Activated T-cell treated with anti-CD3 and anti-CD28 coated beads for 1 hour (primary cell): ENCODE results near the gene FILIP1L.
"Not testable (repeated sequence)": the region's sequence is repeated elsewhere in the genome, so short reads cannot be mapped to it uniquely, and the experiment has no call there.

Source experiments
- DNase-seq: peaks from one replicate; pipeline ENCODE4 v3.0.0-alpha.2; 2020; ENCODE audit warnings: low read depth

FILIP1L gene

GRCh38 chr3:100073714-100074307, 40.5 kb downstream of the FILIP1L start:
- DNase-seq: no peak

DNA sequence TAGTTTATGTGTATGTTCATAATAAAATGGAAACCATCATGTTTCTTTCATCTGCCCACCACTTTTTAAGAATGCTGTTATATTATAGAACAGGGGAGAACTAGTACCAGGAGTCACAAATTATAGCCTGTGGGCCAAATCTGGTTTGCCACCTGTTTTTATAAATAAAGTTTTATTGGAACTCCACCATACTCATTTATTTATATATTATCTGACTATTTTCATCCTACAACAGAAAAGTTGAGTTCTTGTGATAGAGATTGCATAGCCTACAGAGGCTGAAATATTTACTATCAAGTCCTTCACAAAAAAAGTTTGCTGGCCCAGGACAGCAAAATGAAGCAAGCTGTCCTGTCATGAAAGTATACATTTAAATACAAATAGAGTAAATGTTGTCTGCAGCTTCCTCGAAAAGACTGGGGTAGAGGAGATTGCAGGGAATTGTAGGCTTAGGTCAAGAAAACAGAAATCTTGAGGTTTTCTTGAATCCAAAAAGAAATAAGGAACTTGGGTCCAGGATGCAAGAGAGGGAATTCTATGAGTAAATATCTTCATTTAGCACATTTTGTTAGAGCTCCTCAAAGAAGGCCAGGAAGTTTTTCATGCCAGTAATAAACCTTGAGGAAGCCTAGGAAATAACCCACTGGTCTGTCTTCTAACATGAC, 41.1 kb downstream of the FILIP1L start:
- no peak for DNase-seq

DNA sequence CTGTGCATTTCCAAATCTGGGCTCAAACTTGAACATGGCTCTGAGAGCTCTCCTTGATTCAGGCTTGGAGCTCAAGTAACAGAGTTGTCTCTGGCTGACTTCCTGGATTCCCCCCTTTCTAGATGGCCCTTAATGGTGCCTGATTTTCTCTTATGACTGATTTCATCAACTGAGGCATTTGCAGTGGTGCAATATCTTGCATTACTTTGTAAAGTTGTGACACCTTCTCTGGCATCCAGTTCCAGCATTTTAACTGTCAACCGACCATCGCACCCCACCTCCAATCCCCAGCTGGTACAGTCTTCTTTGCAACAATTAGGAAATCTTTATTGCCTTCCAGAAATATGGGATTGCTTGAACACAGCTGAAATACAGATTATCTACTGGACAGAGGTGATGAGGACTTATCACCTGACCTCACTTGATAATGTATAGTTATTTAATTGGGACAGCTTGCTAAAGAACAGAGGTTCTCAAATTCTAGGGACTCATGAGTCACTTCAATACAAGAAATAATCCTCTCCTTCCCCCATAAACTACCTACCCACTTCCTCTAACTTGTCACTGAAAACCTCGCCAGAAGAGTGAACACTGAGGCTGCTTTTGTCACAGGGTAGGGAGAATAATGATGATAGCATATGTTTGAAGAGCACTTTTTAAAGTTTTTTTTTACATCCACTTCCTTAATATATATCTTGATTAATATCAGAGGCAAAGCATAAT, 41.8 kb downstream of the FILIP1L start:
- DNase-seq: no peak

GRCh38 chr3:100069472-100069871, 44.8 kb downstream of the FILIP1L start:
- no peak for DNase-seq

GRCh38 chr3:100068826-100069225, 45.5 kb downstream of the FILIP1L start:
- DNase-seq: peak; percentile 69

DNA sequence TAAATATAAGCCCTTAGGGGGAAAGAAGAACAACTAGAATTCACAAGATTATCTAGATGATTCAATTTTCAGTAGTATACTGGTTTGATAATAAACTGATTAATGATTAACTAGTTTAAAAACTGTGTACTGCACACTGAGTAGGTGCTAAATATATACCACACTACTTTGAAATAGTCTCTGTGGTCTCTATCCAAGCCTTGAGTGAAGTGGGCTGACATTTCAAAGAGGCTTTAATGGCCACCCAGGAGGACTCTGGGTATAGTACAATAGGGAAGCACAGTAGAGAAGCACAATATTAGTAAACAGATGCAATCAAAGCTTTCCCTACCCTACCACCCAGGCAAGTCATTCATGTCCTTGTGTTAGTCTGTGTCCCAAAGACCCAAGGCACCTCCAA, 46.7 kb downstream of the FILIP1L start:
- DNase-seq: no peak

- DNase-seq: no peak
These were observed 50.3 kb downstream of the FILIP1L start for GRCh38 chr3:100063929-100064461.

DNA sequence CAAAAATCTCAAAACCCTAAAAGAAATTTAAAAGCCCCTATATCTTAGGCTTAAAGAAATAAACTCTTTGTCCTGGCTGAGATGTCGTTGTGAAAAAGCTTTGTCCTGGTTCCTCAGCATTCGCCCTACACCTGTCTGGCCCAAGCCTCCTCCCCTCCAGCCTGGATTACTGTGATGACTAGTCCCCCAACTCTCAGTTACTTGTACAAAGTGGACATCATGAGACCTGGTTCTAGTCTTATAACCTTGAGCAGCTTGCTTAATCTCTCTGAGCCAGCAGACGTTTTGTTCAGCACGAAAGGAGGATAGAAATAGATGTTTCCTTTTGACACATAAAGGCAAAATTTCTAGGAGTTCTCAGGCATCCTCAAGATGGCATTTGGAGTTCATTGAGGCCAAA, 51.6 kb downstream of the FILIP1L start:
- no peak for DNase-seq

DNA sequence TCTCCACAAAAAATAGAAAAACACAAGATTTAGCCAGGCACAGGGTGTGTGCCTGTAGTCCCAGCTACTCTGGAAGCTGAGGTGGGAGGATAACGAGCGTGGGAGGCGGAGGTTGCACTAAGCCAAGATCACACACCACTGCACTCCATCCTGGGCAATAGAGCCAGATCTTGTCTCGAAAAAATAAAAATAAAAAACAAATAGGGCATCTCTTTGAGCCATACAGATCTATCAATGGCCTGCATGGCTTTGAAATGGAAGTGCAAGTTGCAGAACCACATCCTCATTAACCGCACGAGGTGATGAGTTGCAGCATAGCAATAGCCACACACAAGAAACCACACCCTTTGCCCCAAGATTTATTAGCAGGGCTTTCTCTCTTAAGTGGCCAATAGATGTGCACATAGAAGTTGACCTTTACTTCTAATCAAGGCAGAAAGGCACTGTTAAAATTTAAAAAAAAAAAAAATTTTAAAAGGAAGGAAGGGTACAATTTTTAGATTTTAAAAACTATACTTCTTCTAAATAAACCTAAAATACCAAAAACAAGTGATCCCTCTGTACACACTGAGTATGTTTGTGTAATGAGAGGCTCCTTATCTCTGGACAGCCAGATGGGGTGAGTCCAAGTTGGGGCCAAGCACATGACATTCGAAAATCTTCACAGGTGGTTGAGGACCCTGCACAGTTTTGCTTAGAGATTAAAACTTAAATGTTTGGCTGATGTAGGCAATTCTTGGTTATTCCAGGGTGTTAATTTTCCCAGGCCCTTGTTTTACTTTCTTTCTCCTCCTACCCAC, 53.4 kb downstream of the FILIP1L start:
- DNase-seq: no peak

GRCh38 chr3:100059472-100059871, 54.8 kb downstream of the FILIP1L start:
- no peak for DNase-seq

DNA sequence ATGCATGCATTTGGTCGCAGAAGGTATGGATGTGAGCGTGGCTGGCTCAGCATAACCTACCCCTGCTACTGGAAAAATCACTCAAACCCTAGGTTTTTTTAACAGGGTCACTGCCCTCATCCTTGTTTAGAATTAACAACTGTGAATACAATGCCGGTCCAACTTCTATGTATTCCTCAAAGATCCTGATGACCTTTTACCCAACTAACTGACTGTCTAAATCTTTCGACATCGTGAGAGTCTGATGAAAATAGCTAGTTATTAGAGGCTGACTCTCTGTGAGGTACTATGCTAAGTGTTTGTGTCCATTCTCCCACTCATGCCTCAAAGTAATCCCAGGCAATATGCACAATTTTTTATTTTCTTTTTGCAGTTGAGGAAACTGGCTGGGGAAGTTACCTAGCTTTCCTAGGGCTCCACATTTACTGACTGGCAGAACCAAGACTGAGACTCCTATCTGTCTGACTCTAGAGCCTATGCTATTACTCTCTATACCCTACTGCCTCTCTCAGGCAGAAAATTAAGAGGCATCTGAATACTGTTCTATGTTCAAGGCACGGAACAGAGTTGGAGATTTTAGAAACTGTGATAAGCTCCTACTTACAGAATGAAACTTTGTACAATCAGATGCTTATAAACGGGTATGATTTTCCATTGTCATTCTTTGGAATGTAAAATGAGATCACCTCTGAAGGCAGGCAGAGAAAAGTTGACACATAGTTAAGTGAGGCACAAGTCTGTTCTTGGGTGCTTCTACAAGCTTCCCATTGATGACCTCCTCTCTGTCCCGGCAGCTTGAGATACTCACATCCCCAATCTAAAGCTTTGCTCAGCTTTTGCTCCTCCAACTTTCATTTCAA, 56.4 kb downstream of the FILIP1L start:
- no peak for DNase-seq

DNA sequence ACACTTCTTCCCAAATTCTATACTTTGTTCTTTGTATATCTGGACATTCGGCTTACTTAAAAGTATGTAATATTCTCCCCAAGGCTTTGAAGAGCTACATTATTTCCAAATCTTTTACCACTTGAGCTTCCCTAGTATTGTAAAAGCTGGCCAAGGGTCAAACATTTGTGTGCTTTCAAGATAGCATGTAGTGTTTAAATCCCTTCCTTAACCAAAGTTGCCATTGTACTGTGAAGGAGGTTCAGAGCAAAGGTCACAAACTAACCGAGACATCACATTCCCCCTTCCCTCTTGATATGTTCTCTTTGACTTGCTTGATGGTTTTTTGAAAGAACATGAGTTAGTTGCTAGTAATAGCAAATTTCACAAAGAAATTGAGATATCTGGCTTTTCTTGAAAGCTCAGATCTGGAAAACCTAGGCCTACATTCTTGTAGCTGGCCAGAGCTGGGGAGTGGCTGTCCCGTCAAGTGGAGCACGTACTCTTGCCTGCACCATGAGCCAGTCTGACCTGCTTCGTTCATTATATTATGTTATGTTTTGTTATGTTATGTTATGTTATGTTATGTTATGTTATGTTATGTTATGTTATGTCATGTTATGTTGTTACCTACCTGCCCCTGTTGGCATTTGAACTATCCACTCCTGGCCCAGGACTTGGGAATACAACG, 60.2 kb downstream of the FILIP1L start:
- DNase-seq: no peak

GRCh38 chr3:100051513-100051912, 62.8 kb downstream of the FILIP1L start:
- not testable (repeated sequence) for DNase-seq

- DNase-seq: no peak
These were observed 66.1 kb downstream of the FILIP1L start for GRCh38 chr3:100048248-100048647.

DNA sequence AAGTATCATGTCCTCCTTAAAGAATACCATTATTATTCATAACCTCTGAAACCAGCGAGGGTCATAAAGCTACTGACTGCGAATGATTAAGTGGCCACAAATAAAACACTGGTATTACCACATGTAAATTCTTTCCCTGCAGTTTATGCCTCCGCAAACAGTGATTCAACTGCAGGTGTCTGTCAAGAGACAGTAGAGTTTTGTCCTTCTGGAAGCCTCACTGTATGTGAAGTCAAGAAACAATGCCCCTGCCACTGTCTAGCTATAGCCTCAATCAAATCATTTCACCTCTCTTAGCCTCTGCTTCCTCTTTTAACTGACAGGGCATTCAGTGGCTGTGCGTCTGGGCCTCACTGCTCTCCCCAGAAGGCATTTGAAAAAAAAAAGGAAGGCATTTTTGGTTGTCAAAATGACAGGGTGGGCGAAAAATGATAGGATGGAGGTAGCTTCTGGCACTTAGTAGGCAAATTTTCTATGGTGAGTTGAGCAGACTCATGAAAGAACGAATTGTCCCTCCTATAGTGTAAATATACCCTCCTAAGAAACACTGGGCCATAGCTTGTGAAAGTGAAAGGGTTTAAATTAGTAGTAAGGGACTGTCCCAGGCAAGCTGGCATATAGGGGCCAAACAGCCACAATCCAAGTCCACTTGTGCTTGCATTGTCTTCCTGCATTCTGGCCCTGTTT, 66.7 kb downstream of the FILIP1L start:
- no peak for DNase-seq

DNA sequence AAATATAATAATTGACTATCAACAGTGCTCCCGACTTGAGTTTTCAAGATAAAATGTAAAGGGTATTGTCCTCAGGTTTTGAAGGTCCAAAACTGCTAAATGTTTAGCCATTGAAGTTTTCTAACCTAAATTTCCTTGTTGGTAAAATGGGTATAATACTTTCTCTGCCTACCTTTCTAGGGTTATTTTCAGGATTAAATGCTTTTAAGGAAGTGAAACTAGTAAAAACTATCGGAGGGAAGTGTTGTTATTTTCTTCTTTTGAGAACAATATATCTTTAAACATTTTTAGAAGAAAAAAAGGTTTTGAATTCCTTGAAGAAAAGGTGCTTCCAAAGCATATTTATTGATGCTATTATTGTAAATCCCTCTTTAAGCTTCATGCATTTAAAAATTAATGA, 67.3 kb downstream of the FILIP1L start:
- no peak for DNase-seq

- no peak for DNase-seq
These were observed 68.6 kb downstream of the FILIP1L start for GRCh38 chr3:100045696-100046095.

DNA sequence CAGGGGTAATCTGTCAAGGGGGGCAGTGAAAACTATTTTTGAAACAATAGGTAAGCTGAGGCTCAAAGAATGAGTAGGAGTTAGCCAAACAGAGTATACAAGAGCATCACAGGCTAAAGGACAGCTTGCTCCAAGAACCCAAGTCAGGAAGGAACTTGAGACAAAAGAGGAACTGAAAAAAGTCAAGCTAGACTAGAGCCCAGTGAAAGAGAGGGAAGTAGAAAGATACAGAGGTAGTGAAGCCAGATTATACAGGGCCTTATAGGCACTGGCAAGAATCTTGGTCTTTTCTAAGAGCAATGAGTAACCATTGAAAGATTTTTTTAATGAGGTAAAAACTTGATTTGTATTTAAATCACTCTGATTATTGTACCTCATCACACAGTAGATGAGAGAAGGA, 69.9 kb downstream of the FILIP1L start:
- no peak for DNase-seq

DNA sequence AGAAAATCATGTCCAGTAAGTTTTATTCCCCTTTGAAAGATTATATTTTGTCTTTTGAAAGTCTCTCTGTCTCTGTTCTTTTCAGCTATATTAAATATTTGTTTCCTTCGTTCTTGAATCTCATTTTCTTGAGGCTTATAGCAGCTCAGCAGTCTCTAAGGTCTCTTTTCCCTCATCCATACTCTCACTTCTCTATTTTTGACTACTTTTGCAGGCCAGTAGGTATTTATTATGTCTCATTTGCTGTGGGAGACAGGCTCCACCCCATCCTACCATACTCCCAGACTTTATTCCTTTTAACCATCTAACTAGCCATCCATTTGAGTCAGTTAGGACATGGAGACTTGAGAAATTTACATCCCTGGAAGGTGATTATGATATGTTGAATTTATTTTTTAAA, 71.0 kb downstream of the FILIP1L start:
- DNase-seq: no peak
